CD4-positive, alpha-beta T cell treated with Interleukin-1 beta for 1 hour (primary cell): ENCODE data around the gene ALKBH8.
"Not testable (repeated sequence)": the region's sequence is repeated elsewhere in the genome, so short reads cannot be mapped to it uniquely, and the experiment has no call there.

Experiments
- DNase-seq, 2 donors: peaks; one replicate each; pipeline ENCODE4 v3.0.0-alpha.2; 2020 to 2022

The ALKBH8 gene, protein sequence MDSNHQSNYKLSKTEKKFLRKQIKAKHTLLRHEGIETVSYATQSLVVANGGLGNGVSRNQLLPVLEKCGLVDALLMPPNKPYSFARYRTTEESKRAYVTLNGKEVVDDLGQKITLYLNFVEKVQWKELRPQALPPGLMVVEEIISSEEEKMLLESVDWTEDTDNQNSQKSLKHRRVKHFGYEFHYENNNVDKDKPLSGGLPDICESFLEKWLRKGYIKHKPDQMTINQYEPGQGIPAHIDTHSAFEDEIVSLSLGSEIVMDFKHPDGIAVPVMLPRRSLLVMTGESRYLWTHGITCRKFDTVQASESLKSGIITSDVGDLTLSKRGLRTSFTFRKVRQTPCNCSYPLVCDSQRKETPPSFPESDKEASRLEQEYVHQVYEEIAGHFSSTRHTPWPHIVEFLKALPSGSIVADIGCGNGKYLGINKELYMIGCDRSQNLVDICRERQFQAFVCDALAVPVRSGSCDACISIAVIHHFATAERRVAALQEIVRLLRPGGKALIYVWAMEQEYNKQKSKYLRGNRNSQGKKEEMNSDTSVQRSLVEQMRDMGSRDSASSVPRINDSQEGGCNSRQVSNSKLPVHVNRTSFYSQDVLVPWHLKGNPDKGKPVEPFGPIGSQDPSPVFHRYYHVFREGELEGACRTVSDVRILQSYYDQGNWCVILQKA

DNA sequence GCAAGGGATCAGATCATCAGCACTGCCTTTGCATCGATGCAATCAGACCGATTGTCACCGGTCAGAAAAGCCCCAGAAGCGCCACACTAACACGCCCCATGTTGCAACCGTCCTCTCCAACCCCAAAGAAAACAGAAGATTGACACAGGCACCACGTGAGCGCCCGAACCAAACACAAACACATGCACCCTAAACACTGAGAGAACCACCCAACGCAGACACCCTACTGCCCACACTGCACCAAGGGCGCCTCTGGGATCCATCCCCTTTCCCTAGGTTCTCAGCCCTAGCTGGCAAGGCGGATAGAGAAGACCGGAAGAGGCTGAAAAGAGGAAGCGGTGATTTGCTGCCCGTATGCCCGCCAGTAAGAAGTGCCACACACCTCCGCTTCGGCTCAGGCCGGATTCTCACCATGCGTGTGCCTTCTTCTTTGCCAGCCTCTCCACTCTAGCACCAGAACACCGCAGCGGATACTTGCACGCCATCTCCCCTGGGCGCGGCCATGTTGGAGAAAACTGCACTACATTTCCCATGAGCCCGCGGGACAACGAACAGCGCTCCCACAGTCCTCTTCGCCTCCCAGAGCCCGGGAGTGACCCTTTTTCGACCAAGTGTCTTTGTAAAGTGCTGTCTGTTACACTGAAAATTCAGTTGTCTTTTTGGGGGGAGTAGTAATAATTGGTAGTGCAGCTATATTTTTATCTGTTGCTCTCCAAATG, at the start of gene ALKBH8:
ALKBH8 (minus strand) TSS at position 517 of the 719 bp plus-strand sequence. CDS start 4,842 bp downstream, outside the sequence.
- DNase-seq: peak; percentile 77 to 81

DNA sequence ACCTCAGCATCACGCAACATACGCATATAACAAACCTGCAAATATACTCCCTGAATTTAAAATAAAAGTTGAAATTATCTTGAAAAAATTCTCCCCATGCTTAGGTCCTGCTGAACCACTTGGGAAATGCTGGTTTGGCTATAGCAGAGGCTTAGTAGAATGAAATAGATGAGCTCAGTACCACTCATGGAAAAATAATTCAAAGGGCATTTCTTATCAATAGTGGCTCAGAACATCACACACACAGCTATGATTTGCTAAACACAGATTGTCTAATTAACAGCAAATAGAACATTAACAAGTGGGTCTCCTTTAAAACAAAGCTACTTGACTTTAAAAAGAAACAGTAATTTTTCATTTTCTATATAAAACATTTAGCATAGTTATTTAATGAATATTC, 46.9 kb upstream of the ALKBH8 start:
- no peak for DNase-seq

DNA sequence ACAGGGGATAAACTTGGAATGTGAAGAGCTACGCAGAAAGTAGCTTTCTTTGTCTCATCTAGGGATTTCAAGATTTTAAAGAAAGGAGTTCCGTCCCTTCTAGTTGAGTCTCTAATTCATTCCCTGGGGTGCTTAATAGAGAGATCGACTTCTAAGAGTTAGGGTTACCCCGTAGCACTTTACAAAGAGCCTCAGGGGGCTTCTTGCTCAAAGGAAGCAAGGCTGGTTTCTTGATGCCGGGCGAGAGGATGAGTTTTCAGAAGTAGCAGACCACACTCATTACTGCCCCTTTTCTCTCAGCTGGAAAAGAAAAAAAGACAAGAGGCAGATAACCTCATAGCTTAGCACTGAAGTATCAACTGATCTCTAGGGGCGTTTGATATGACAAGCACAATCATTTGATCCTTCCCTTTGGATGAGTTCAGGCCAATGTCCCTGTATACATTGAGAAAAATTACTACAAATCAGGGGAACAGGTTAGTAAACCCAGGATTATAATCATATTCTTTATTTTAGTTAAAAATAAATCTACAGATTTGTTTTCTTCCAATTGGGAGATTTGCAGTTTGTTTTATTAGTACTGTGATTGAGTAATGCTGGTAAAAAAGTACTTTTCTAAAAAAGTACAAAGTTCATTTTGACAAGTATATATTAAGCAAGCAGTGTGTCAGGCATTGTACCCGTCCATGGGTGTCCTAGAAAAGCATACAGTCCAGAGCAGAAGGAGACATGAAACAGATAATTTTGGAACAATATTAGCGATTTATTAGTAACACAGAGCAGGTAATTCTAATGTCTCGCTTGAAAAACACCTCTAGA, 44.1 kb upstream of the ALKBH8 start:
- DNase-seq: no peak

DNA sequence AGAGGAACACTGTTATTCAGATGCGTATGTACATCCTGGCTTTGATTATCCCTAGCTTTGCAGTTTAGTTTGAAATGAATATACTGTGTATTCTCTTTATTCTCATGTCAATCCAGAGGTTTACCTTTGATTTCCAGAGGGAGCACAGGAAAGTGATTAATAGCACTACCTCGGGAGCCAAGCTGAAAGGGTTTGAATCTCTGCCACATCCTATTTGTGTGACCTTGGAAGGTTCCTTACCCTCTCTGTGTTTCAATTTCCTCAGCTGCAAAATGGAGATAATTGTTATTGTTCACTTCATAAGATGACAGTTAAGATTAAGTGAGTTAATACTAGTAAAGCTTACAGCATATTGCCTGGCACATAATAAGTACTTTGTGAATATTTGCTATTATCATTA, 43.3 kb upstream of the ALKBH8 start:
- DNase-seq: no peak

DNA sequence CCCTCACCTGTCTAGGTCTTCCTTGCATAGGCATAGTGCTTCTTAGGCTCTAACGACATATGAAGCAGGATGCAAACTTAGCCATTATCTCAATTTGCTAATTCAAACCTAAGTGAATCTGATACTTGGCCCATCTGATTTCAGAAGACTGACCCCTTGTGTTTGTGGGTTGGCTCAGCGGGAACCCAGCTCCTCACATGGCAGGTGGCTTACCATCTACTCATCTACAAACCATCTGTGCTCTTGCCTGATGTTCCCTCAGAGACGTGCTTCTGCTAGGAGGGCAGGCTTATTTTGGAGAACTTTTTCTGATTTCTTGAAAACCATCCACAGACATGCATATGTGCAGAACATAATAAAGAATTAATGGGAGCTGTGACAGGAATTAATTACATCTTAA, 40.6 kb upstream of the ALKBH8 start:
- no peak for DNase-seq

DNA sequence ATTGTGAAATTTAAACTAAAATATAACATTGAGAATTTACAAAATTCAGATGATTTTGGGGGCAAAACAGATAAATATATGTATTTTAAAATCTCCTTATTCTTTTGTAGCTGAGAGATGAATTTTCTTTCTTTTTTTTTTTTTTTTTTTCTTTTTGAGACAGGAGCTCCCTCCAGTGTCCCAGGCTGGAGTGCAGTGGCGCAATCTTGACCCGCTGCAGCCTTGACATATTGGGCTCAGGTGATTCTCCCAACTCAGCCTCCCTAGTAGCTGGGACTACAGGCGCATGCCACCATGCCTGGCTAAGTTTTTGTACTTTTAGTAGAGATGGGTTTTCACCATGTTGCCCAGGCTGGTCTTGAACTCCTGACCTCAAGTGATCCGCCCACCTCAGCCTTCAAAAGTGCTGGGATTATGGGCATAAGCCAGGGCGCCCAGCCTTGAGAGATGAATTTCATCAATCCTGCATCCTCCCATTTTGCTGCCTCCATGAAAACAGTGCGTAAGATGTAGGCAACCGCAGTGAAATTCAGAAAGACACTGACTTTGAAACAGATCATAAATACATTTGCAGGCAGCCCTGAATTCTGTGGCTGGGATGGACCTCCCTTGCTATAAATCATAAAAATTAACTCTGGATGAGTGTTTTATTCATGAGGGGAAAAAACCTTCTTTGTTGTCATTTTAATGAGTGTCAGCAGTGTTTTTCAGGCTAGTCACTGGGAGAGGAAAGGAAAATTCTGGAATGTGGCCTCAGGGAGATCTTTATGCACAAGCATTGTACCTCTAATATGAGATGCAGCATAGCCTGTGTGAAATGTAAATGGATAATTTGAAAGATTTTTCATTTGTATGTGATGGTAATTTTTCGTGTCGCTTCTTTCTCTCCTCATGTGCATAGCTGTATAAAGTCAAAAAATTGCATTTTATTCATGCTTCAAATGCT, 39.8 kb upstream of the ALKBH8 start:
- DNase-seq: no peak

DNA sequence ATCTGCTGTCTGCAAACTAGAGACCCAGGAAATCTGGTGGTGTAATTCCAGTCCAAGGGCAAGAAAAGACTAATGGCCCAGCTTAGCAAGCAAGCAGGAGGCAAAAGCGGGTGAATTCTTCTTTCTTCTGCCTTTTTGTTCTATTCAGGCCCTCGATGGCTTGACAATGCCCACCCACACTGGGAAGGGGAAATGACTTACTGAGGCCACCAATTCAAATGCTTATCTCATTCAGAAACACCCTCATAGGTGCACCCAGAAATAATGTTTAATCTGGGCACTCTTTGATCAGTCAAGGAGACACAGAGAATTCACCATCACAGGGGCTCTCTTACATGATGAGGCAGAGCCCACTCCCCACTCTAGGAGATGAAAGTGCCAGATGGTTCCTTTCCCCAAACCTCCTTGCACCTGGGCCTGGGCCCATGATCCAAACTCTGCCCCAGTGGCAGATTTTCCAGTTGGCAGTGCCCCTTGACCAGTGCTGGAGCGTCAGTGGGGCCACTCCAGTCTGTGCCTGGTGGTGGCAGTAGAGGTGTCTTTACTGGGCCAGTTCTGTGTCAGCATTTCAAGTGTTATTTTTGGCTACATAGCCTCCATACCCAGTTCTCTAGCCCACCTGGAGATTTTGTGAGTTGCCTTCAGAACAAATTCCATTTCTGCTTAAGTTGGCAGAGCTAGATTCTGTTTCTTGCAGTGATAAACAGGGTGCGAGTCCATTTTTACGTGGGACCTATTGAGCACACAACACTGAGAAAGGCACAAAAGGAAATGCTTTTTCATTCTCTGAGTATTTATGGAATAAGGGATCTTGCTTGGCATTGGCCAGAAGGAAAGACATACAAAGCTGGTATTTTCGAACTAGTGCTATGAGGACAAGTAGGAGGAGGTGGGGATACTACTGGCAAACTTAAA, 32.9 kb upstream of the ALKBH8 start:
- no peak for DNase-seq

DNA sequence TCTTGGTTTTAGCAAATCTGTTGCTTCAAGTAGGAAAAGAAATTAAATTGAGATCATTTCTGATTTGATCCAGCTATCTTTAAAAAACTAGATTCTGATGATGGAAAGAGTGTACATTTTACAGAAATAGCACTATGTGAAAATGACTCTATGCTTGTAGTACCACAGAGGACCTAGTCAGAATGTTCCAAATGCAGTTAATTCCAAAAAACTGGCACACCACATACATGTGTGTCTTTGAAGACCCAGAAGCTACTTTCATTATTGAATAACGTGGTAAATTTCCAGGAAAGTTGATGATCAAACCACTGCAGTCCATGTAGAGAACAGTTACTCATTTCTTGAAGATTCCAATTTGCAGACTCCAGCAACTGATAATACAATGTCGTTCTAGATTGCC, 29.2 kb upstream of the ALKBH8 start:
- DNase-seq: no peak

DNA sequence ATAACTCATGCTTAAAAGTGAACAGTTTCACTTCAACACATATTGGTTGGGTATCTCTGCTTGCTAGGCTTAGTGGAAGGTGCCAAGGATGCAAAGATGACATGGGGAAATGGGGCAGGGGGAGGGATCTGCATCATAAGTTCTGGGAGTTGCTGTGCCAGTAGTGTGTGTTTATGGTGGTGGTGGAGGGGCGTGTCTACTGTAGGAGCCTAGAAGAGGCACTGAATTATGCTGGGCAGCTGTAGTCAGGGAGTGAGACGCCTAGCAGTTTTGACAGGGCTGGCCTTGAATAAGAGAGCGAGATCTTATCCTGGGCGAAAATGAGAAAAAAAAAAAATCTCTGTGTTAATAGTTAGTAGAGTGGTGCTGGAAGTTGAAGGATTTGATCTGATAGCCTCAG, 28.4 kb upstream of the ALKBH8 start:
- no peak for DNase-seq

DNA sequence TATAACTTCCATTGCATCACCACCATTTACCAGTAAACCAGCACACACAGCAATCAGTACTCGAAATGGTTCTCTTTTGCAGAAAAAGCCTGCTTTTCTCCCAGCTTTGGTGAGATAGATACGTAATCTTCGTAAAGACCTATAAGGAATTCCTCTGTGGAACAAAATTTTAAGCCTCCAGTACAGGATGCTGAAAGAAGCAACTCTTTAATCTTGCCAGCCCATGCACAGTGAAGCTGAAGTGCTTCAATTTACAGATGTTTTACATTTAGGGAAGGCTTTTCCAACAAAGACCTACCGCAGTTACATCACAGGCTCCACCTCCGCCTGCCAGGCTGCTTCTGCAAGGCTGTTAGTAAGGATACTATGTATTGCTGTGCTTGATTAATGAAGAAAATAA, 27.3 kb upstream of the ALKBH8 start:
- DNase-seq: no peak

DNA sequence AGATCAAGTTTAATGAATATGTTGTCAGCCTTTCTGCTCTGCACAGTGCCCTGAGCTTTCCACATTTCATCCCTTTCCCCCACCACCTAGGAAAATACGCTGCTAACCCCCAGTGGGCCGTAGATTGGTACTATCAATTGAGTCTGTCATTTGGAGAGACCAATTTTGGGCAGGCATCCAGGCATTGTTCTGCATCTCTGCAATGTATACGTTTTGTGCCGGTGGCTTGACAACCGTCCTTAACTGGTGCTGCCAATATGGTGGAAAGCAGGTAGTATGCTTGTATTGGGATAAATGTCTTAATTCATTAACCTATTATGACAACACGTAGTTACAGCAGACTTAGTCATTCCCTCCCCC, 26.7 kb upstream of the ALKBH8 start:
- DNase-seq: no peak

DNA sequence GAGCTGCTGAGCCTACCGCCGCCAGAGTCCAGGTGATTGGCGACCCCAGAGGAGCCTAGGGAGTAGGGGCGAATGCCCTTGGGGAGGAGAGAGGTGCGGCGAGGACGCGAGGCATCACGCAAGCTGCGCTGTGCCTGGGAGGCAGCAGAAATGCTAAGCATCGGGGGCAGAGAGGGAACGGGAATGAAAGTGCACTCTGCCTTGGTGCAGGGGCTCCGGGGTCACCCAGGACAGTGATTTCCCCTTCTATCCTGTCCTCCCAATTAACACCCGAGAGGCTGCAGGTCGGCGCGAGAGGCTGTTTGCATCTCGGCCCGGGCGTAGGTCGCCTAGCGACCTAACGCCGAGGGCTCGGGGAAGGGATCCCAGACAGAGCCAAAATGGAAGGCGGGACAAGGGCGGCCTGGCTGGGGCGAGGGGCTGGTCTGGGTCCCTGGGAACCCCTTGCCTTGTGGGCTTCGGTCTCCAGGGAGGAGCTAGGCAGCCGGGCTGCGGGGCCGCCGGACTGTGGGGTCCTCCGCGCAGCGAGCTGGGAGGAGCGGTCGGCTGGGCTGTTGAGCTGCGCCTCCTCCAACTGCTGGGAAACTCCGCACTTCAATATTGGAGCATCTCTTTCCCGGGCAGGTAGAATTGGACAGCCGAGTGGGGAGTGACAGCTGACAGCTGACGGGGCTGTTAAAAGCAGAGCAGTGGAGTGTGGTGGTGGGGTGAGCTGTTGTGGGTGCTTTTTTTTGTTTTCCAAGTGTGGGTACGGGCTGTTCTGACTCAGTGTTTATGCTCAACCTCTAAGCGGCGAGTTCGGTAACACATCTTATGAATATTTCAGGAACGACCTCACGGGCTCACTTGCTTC, 26.1 kb upstream of the ALKBH8 start:
- DNase-seq: no peak

DNA sequence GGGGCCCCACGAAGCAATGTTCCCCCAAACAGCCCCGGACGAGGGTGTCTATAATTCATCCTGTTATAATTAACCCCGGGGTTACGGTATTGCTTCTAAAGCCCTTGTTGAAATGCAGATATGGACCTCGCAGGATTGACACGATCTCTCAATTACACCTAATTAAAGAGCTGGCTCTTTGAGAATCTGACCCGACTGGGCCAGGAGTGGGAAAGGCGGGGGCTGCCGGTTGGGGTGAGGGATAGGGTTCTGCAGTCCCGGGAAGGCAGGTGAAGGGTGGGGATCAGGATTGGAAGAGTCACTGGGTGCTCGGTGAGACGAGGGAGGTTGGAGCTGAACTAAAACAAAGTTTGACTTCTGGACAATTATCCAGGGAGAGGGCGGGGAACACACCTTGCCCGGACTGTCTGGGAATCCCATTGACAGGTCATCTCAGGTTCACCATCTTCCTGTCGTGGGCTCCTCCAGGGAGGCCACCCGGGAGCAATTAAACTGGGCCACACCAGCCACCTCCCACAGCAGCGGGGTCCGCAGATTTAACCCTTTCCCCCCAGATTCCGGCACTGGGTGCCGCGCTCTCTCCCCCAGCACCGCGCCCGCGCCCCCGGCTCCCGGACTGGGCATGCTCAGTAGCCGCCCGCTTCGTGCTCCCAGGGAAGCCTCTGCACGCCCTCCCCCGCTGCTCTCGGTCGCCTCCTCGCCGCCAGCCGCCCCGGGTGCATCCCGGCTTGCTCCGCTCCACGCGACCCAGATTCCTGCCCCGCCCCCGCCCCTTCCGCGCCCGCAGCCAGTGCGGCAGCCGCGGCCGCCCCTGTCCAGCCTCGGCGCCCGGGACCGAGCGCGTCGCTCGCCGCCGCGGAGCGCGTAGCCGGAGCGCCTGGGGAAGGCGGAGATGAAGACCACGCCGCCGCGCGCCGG, 25.2 kb upstream of the ALKBH8 start, which contains the start of gene ELMOD1:
ELMOD1 (plus strand) TSS at position 688 of the 918 bp plus-strand sequence. CDS start 27,043 bp downstream, outside the sequence.
- DNase-seq: peak in 1 of 2 donors; percentile 19

DNA sequence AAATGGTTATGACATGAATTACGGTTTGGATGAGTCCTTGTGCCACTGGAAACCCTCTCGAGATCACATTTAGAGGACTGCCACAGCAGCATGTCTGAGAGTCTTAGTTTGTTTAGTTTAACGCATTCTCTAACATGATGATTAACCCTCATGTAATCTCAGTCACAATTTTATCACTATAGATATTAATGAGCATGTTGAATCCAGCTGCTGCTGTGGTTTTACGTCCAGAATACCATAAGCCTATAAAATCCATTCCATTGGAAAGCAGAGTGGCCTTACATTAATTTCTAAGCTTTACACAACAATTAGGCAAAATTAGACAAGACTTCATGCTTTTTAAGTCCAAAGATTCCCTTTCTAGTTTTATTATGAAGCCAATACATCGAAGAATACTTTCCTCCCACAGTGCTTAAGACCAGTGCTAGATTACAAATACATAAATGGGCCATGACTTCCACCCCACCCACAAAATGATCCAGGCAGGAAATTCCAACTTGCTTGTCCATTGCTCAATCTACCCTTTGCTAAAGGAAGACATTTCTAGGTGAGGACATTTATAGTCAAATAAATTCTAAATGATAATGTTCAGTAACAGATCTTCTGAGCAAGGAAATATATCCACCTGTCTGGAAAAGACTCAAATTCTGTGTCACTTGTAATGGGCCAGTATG, 21.9 kb upstream of the ALKBH8 start:
- DNase-seq: no peak

DNA sequence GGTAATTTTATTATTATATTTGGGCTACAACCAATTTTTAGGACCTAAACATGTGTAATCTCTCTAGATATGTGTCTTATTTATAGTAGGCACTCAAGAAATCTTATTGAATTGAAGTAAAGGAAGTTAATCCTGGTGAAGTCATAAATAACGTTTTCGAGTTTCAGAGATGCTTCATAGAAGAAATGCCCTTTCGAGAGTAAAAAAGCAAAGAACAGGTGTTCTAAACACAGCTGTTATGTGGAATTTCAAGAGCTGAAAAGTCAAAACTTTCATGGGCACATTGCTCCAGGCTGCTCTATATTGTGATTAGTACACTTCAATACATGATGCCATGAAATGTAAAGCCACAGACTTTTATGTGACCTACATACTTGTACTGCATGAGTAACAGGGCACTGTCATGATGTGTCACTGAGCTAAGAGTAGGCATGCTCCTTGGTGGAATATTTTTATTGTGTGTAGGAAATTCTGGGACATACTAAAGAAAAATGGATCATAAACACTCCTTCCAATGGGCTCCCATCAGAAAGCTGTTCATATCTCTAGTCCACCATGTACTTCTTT, 18.2 kb upstream of the ALKBH8 start:
- DNase-seq: no peak

DNA sequence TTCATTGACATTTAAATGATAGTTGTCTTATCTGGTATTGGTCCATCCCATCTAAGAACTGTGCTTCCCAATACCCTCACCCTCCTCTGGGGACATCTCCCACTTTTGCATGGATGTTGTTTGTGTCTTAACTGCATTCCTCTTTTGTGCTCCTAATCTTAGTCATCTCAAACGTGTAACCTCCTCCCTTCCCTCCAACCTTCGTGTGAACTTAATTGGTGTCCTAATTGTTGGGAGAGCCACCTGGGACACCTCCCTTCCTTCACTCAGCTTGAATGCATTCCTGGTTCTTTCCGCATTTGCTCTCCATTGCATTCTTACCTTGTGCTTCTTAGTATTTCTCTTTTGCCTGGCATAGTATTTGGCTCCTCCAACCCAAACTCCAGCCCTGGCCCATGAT, 15.6 kb upstream of the ALKBH8 start:
- no peak for DNase-seq

DNA sequence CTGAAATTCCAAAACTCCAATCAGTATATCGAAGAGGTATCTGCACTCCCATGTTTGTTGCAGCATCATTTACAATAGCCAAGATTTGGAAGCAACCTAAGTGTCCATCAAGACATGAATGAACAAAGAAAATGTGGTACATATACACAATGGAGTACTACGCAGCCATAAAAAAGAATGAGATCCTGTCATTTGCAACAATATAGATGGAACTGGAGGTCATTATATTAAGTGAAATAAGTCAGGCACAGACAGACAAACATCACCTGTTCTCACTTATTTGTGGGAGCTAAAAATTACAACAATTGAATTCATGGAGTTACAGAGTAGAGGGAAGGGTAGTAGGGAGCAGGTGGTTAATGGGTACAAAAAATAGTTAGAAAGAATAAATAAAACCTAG, 13.6 kb upstream of the ALKBH8 start:
- DNase-seq: not testable (repeated sequence)

DNA sequence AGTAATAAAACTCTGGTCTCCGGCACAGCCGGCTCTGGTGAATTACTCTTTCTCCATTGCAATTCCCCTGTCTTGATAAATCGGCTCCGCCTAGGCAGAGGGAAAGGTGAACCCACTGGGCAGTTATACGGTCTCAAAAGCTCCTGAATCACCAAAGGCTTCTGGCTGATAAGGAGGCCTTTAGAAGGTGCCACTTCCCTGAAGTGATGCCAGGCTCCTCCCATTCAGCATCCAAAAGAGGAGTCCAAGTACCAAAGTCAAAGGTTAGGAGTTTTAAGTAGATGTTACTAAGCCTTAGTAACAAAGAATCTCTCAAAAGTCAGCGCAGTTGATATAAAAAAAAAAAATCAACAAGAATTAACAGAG, 11.8 kb upstream of the ALKBH8 start:
- DNase-seq: no peak
